Measurements from ENCODE around the gene ADARB2. TPM values are rescaled to one million over a fixed set of nuclear protein-coding genes. Genes with fewer than 3 reads are reported as not detected.
"Not testable (repeated sequence)": the region's sequence is repeated elsewhere in the genome, so short reads cannot be mapped to it uniquely, and the experiment has no call there.

ADARB2 gene
- total RNA-seq, 4 donors from 2014 or later = 8.4 to 23.2 (median 19.6) TPM

DNA sequence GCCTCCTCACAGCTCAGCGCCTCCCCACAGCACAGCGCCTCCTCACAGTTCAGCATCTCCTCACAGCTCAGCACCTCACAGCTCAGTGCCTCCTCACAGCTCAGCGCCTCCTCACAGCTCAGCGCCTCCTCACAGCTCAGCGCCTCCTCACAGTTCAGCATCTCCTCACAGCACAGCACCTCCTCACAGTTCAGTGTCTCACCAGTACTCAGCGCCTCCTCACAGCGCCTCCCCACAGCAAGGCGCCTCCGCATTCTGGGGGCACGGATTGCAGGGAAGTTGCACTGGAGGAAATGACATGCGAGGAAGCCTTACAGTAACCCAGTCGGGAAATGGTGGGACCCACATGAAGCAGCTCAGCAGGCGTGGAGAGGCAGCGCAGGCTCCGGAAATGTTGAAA lies 409.6 kb downstream of the ADARB2 start:
- Histone ChIP-seq H3K27me3 (no peaks in the 10 kb centered on the region), H3K4me3 (no peak overlapping the region), H3K36me3 (no peaks in the 10 kb centered on the region), H3K9me3 (no peaks in the 10 kb centered on the region), H3K27ac (no peak overlapping the region), H3K4me1 (peaks cover 0 to 6% (median 0%) of the 10 kb centered on the region in 4 donors)
- WGBS, 2 donors = 79 to 86% methylated on average over 15 of the region's 15 CpGs
- TF ChIP-seq POLR2A (IDR thresholded peaks at IDR 0.05) (no peak), EP300 (IDR thresholded peaks at IDR 0.05) (no peak)
- no peak for DNase-seq (ENCODE audit: low spot score in 2 of 2)

DNA sequence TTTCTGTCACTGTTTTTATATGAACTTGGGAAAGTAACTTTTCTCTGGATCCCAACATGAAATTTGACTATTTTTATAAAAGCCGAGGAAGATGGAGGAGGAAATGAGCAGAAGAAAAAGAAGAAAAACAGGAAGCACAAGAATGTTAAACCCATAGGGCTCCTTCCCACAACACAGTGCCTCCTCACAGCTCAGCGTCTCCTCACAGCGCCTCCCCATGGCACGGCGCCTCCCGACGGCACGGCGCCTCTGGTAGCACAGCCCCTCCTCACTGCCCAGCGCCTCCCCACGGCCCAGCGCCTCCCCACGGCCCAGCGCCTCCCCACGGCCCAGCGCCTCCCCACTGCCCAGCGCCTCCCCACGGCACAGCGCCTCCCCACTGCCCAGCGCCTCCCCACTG lies 410.8 kb downstream of the ADARB2 start:
- H3K9me3 ChIP-seq; H3K36me3 ChIP-seq; H3K27ac ChIP-seq; H3K4me3 ChIP-seq; H3K27me3 ChIP-seq; H3K4me1 ChIP-seq; DNase-seq (ENCODE audit: low spot score in 2 of 2): not testable (repeated sequence)
- WGBS, 2 donors = 82 to 86% methylated on average over 9 to 19 of the region's 20 CpGs

DNA sequence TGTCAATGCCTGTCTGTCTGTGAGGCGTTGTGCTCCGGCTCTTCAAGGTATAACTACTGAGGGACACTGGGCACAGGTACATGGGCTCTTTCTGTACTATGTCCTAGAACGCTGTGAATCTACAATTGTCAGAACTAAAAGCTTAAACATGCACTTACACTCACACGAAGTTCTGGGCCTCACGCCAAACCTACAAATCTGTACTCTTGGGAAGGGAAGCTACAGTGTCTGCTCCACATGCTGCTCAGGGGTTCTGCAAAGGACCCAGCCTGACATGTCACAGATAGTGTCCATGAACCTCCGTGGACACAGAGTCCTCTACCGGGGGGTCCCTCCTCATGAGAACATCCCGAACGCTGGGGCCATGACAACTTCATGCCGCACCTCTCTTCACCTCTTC lies 412.4 kb downstream of the ADARB2 start:
- no peak for DNase-seq (ENCODE audit: low spot score in 2 of 2)
- TF ChIP-seq POLR2A (IDR thresholded peaks at IDR 0.05) = no peak
- no peak for TF ChIP-seq EP300 (IDR thresholded peaks at IDR 0.05)
- TF ChIP-seq, protein P1, sequence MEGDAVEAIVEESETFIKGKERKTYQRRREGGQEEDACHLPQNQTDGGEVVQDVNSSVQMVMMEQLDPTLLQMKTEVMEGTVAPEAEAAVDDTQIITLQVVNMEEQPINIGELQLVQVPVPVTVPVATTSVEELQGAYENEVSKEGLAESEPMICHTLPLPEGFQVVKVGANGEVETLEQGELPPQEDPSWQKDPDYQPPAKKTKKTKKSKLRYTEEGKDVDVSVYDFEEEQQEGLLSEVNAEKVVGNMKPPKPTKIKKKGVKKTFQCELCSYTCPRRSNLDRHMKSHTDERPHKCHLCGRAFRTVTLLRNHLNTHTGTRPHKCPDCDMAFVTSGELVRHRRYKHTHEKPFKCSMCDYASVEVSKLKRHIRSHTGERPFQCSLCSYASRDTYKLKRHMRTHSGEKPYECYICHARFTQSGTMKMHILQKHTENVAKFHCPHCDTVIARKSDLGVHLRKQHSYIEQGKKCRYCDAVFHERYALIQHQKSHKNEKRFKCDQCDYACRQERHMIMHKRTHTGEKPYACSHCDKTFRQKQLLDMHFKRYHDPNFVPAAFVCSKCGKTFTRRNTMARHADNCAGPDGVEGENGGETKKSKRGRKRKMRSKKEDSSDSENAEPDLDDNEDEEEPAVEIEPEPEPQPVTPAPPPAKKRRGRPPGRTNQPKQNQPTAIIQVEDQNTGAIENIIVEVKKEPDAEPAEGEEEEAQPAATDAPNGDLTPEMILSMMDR (IDR thresholded peaks at IDR 0.05) = no peak
- no peaks in the 10 kb centered on the region for H3K9me3 ChIP-seq
- H3K36me3 ChIP-seq = no peaks in the 10 kb centered on the region
- 79 to 91% methylated on average over 10 of the region's 10 CpGs for WGBS, 2 donors
- peaks cover 0 to 6% (median 0%) of the 10 kb centered on the region in 4 donors for H3K4me1 ChIP-seq
- no peak overlapping the region for H3K27ac ChIP-seq
- H3K4me3 ChIP-seq = no peak overlapping the region
- H3K27me3 ChIP-seq = no peaks in the 10 kb centered on the region

DNA sequence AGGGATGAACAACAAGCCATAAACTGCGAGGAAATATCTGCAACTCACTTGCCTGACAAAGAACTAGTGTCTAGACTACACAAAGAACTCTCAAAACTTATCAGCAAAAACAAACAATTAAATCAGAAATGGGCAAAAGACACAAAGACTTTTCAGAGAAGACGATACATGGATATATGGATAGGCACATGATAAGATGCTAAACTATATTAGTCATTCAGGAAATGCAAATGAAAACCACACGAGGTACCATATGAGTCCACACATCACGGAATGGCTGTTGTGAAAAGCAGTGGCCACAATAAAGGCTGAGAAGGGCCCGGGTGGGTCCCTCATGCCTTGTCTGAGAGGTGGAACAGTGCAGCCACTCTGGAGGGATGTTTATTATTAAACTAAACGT lies 413.4 kb downstream of the ADARB2 start:
- TF ChIP-seq POLR2A (IDR thresholded peaks at IDR 0.05) = no peak
- no peak for TF ChIP-seq EP300 (IDR thresholded peaks at IDR 0.05)
- TF ChIP-seq, protein P1 (IDR thresholded peaks at IDR 0.05) = no peak
- no peak for DNase-seq (ENCODE audit: low spot score in 2 of 2)
- Histone ChIP-seq H3K4me1 (no peaks in the 10 kb centered on the region), H3K9me3 (no peaks in the 10 kb centered on the region), H3K4me3 (no peak overlapping the region), H3K36me3 (no peaks in the 10 kb centered on the region), H3K27me3 (no peaks in the 10 kb centered on the region), H3K27ac (no peak overlapping the region)
- WGBS, 2 donors = 34 to 35% methylated on average over 6 of the region's 6 CpGs

DNA sequence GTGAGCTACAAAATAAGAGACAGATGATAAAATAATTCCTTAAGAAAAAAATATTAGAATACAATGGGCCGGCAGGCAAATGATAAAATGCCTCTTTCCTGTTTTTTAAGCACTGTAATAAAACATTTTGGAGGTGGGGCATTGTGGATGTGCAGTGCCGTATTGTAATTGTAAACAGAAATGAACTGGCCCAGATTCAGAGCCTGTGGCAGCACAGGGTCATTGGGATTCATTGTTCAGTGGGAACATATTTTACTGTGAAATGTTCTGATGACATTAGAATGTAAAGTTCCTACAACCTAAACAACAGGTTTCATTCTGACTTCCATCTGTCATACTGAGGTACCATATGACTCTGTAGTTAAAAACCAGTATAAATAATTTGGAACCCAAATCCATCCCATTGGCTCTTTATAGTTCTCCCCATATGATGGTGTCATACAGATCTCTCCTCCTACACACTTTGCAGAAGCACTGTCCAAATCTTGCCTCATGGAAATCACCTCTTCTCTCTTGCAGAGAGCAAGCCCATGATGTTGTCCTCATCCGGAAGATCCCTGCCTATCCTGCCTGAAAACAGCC lies 416.5 kb downstream of the ADARB2 start:
- WGBS, 2 donors = 69 to 70% methylated on average over 3 of the region's 3 CpGs
- DNase-seq (ENCODE audit: low spot score in 2 of 2) = no peak
- H3K27me3 ChIP-seq = no peaks in the 10 kb centered on the region
- no peaks in the 10 kb centered on the region for H3K36me3 ChIP-seq
- no peak overlapping the region for H3K4me3 ChIP-seq
- H3K4me1 ChIP-seq = peaks cover 0 to 3% (median 0%) of the 10 kb centered on the region in 4 donors
- TF ChIP-seq, protein P1 (IDR thresholded peaks at IDR 0.05) = no peak
- TF ChIP-seq EP300 (IDR thresholded peaks at IDR 0.05) = no peak
- TF ChIP-seq POLR2A (IDR thresholded peaks at IDR 0.05) = no peak
- no peaks in the 10 kb centered on the region for H3K9me3 ChIP-seq
- H3K27ac ChIP-seq = no peak overlapping the region

DNA sequence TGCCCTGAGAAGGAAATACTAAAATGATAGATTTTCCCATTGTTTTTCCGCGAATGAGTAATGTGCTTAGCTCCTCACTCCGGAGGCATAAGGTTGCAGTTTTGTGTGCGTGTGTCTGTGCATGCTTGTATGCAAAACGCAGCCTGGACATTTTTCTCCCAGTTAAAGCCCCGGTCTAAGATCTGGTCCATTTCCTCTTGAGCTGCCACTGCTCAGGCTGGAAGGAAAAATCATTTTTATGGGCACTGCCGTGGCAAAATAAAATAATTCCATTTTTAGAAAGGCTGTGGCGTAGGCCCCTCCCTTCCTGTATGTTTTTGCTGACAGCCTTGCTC lies 420.5 kb downstream of the ADARB2 start:
- Histone ChIP-seq H3K4me1 (peaks cover 0 to 3% (median 0%) of the 10 kb centered on the region in 4 donors), H3K4me3 (no peak overlapping the region), H3K27ac (no peak overlapping the region), H3K27me3 (no peaks in the 10 kb centered on the region), H3K36me3 (no peaks in the 10 kb centered on the region), H3K9me3 (no peaks in the 10 kb centered on the region)
- DNase-seq (ENCODE audit: low spot score in 2 of 2) = no peak
- no peak for TF ChIP-seq POLR2A (IDR thresholded peaks at IDR 0.05)
- TF ChIP-seq EP300 (IDR thresholded peaks at IDR 0.05) = no peak
- TF ChIP-seq, protein P1 (IDR thresholded peaks at IDR 0.05) = no peak
- WGBS, 2 donors = 39 to 40% methylated on average over 8 of the region's 8 CpGs
